SK-N-SH (cell line): Measurements from ENCODE around the gene C19orf47. TPM values are rescaled to one million over a fixed set of nuclear protein-coding genes. Genes with fewer than 3 reads are reported as not detected.

Experiments
- CTCF ChIA-PET: fragments of 300-600, 350-600 bp; formaldehyde crosslinking; extraction: SDS; loops from one replicate; lab custom pipeline; 2021; lab: Yijun Ruan, JAX
- POLR2A ChIA-PET: fragments of 350-600 bp; sonication (Branson Sonifier 250); formaldehyde crosslinking; extraction: SDS; loops from one replicate; lab custom pipeline; 2020; ENCODE audit warnings: antibody characterized with exemption, inconsistent platforms; lab: Yijun Ruan, JAX
- DNase-seq: peaks from one replicate; pipeline ENCODE4 v3.0.0; 2012
- H2AFZ ChIP-seq: fragments of 200-600 bp; sonication (generic); 2 replicates; pipeline ENCODE4 v1.8.1; 2016; ENCODE audit warnings: antibody characterized with exemption, mild to moderate bottlenecking, low read depth
- H3F3A ChIP-seq: fragments of 200-600 bp; sonication (generic); replicated peaks from 2 replicates; pipeline ENCODE3; 2016; ENCODE audit warnings: antibody characterized with exemption, mild to moderate bottlenecking; ENCODE audit not compliant: insufficient read depth
- H3K27ac ChIP-seq, 2 experiments: fragments of 200-500 bp in 1 of 2; fragments of 200-600 bp in 1 of 2; sonication (Bioruptor generic) in 1 of 2; sonication (generic), shearing (Covaris generic) in 1 of 2; 2 replicates each; pipeline versions ENCODE4 v1.5.1 to v1.6.1; 2014 to 2016; ENCODE audit warnings: low read depth in 2 of 2, inconsistent platforms in 1 of 2, low read length in 1 of 2, mild to moderate bottlenecking in 1 of 2, mixed read lengths in 1 of 2
- H3K27me3 ChIP-seq: fragments of 200-600 bp; sonication (generic), shearing (Covaris generic); 2 replicates; pipeline ENCODE4 v1.6.1; 2016; ENCODE audit warnings: mixed run types; ENCODE audit not compliant: insufficient read depth
- H3K36me3 ChIP-seq, 2 experiments: fragments of 200-500 bp in 1 of 2; fragments of 200-600 bp in 1 of 2; sonication (Bioruptor generic) in 1 of 2; sonication (generic) in 1 of 2; replicated peaks in 1 of 2; 2 replicates each; pipeline versions ENCODE3 to v1.5.1; 2014 to 2016; ENCODE audit warnings: low read length in 1 of 2, mild to moderate bottlenecking in 1 of 2; ENCODE audit not compliant: insufficient read depth in 2 of 2, control insufficient read depth in 1 of 2
- H3K4me1 ChIP-seq, 2 experiments: fragments of 200-500 bp in 1 of 2; fragments of 200-600 bp in 1 of 2; sonication (Bioruptor generic) in 1 of 2; sonication (generic), shearing (Covaris generic) in 1 of 2; 2 replicates each; pipeline versions ENCODE4 v1.5.1 to v1.6.1; 2014 to 2016; ENCODE audit warnings: low read depth in 1 of 2, low read length in 1 of 2, mixed run types in 1 of 2; ENCODE audit not compliant: insufficient read depth in 2 of 2, control insufficient read depth in 1 of 2
- H3K4me2 ChIP-seq: fragments of 200-600 bp; sonication (generic), shearing (Covaris generic); 2 replicates; pipeline ENCODE4 v1.6.1; 2017; ENCODE audit warnings: mixed run types
- H3K4me3 ChIP-seq, 2 experiments: fragments of 200-500 bp in 1 of 2; fragments of 200-600 bp in 1 of 2; sonication (Bioruptor generic) in 1 of 2; sonication (generic), shearing (Covaris generic) in 1 of 2; 2 replicates each; pipeline versions ENCODE4 v1.5.1 to v1.8.1; 2014 to 2016; ENCODE audit warnings: low read depth in 2 of 2, inconsistent platforms in 1 of 2, low read length in 1 of 2, mild to moderate bottlenecking in 1 of 2, mixed read lengths in 1 of 2, moderate library complexity in 1 of 2
- H3K79me2 ChIP-seq: fragments of 200-600 bp; sonication (generic); 2 replicates; pipeline ENCODE4 v1.8.1; 2017; ENCODE audit warnings: mild to moderate bottlenecking; ENCODE audit not compliant: insufficient read depth
- H3K9ac ChIP-seq: fragments of 200-600 bp; sonication (generic); 2 replicates; pipeline ENCODE4 v1.6.1; 2017; ENCODE audit warnings: mixed run types
- H3K9me2 ChIP-seq: fragments of 200-600 bp; sonication (generic); 2 replicates; pipeline ENCODE4 v1.6.1; 2017; ENCODE audit warnings: mixed run types
- H3K9me3 ChIP-seq: fragments of 200-600 bp; sonication (generic); 2 replicates; pipeline ENCODE4 v1.6.1; 2017; ENCODE audit warnings: mixed run types, mild to moderate bottlenecking, moderate library complexity
- H4K20me1 ChIP-seq: fragments of 200-600 bp; sonication (generic); 2 replicates; pipeline ENCODE4 v1.6.1; 2017; ENCODE audit warnings: mild to moderate bottlenecking, mixed run types; ENCODE audit not compliant: insufficient read depth
- CTCF ChIP-seq: fragments of 200-600 bp; sonication (generic); IDR thresholded peaks from 2 replicates; pipeline ENCODE4 v1.6.1; 2017; ENCODE audit warnings: antibody characterized with exemption, mild to moderate bottlenecking, moderate library complexity
- ELF1 ChIP-seq: IDR thresholded peaks from 2 replicates; pipeline ENCODE4 v1.4.0; 2012
- EZH2phosphoT487 ChIP-seq: fragments of 200-600 bp; sonication (generic); IDR thresholded peaks from 2 replicates; pipeline ENCODE4 v1.6.1; 2017; ENCODE audit warnings: low read depth, mixed run types, mild to moderate bottlenecking, antibody characterized with exemption, moderate library complexity, borderline replicate concordance
- FOSL2 ChIP-seq: IDR thresholded peaks from 2 replicates; pipeline ENCODE4 v1.4.0; 2012; ENCODE audit warnings: low read depth, mild to moderate bottlenecking, moderate library complexity, borderline replicate concordance
- FOXJ3 ChIP-seq: sonication (generic); formaldehyde crosslinking; IDR thresholded peaks from 2 replicates; pipeline ENCODE4 v1.5.1; 2020; ENCODE audit warnings: mild to moderate bottlenecking, missing genetic modification reagents
- FOXM1 ChIP-seq: IDR thresholded peaks from 2 replicates; pipeline ENCODE4 v1.4.0; 2012; ENCODE audit warnings: low read depth, mild to moderate bottlenecking
- GATA2 ChIP-seq: sonication (generic); formaldehyde crosslinking; IDR thresholded peaks from 2 replicates; pipeline ENCODE4 v1.5.0; 2020; ENCODE audit warnings: mild to moderate bottlenecking, missing genetic modification reagents
- JUND ChIP-seq: IDR thresholded peaks from 2 replicates; pipeline ENCODE4 v1.4.0; 2012
- MEF2A ChIP-seq: IDR thresholded peaks from 2 replicates; pipeline ENCODE4 v1.4.0; 2012; ENCODE audit warnings: low read depth, borderline replicate concordance
- NFIC ChIP-seq: IDR thresholded peaks from 2 replicates; pipeline ENCODE4 v1.4.0; 2012; ENCODE audit warnings: borderline replicate concordance
- NRF1 ChIP-seq: IDR thresholded peaks from 2 replicates; pipeline ENCODE4 v1.6.1; 2012; ENCODE audit warnings: low read depth, mild to moderate bottlenecking, low read length
- PBX3 ChIP-seq: IDR thresholded peaks from 2 replicates; pipeline ENCODE4; 2012
- RAD21 ChIP-seq: IDR thresholded peaks from 2 replicates; pipeline ENCODE4 v1.6.1; 2012; ENCODE audit warnings: mild to moderate bottlenecking, low read length
- RCOR1 ChIP-seq: fragments of 150-350 bp; IDR thresholded peaks from 2 replicates; pipeline ENCODE4 v1.6.1; 2017; ENCODE audit warnings: antibody characterized with exemption, low read length
- REST ChIP-seq: IDR thresholded peaks from 2 replicates; pipeline ENCODE4 v1.6.1; 2012; ENCODE audit warnings: mild to moderate bottlenecking, low read depth, low read length, moderate library complexity
- RFX5 ChIP-seq: IDR thresholded peaks from 2 replicates; pipeline ENCODE4 v1.6.1; 2012; ENCODE audit warnings: mild to moderate bottlenecking, improper control_type of control experiment, low read length
- SMC3 ChIP-seq: IDR thresholded peaks from 2 replicates; pipeline ENCODE4 v1.6.1; 2012; ENCODE audit warnings: low read depth, low read length, improper control_type of control experiment
- TAF1 ChIP-seq: IDR thresholded peaks from 2 replicates; pipeline ENCODE4 v1.6.1; 2012; ENCODE audit warnings: low read depth, mild to moderate bottlenecking, low read length, moderate library complexity, borderline replicate concordance
- TCF12 ChIP-seq: IDR thresholded peaks from 2 replicates; pipeline ENCODE4 v1.4.0; 2012
- USF1 ChIP-seq: IDR thresholded peaks from 2 replicates; pipeline ENCODE4 v1.4.0; 2012; ENCODE audit warnings: low read depth, borderline replicate concordance
- USF2 ChIP-seq: fragments of 150-350 bp; IDR thresholded peaks from 2 replicates; pipeline ENCODE4 v1.6.1; 2017; ENCODE audit warnings: antibody characterized with exemption, low read length, low read depth, borderline replicate concordance
- WGBS: methylation state at CpG from one replicate; pipeline ENCODE4 v1.1.6; 2017; ENCODE audit warnings: low lambda C conversion rate; 5-methylcytosine and 5-hydroxymethylcytosine counted together
- polyA plus RNA-seq, 3 experiments: library from polyadenylated mRNA; depleted of rRNA; stranded (reverse); fragments of >200 nt; gene quantifications; 2 replicates each; pipeline ENCODE4 v1.2.3, GENCODE V29; 2012

Gene C19orf47
- polyA plus RNA-seq, 1 of the 3 experiments (the other 2 are of a cell fraction) = 17.2 TPM

- H3K4me3 ChIP-seq = no peak overlapping the region
- H3K27me3 ChIP-seq = no peaks in the 10 kb centered on the region
- no peak overlapping the region for H3K9ac ChIP-seq
- H3F3A ChIP-seq = peaks cover 3% of the 10 kb centered on the region
- no peaks in the 10 kb centered on the region; a peak in 1 of 4 replicates for H3K4me1 ChIP-seq
- no peak overlapping the region for H2AFZ ChIP-seq
- H3K36me3 ChIP-seq = no peaks in the 10 kb centered on the region
- no peak overlapping the region for H3K4me2 ChIP-seq
- H3K27ac ChIP-seq = no peak overlapping the region
- H3K9me2 ChIP-seq = no peaks in the 10 kb centered on the region
- H4K20me1 ChIP-seq = no peaks in the 10 kb centered on the region
- DNase-seq = no peak
- ChIA-PET CTCF (no interaction called here), POLR2A (no interaction called here)
- H3K79me2 ChIP-seq = peaks cover 3% of the 10 kb centered on the region
- TF ChIP-seq RAD21 (no peak), TCF12 (no peak), TAF1 (no peak)
- H3K9me3 ChIP-seq = no peaks in the 10 kb centered on the region
- 100% methylated on average over 5 of the region's 5 CpGs for WGBS
These were observed 10.6 kb upstream of the C19orf47 start for GRCh38 chr19:40358773-40359172.

GRCh38 chr19:40357640-40358039 lies 9.4 kb upstream of the C19orf47 start:
- no peak overlapping the region for H3K9ac ChIP-seq
- H3K36me3 ChIP-seq = no peaks in the 10 kb centered on the region
- POLR2A ChIA-PET = interaction anchor here (1.0 kb wide), 1 partner anchor 8 kb away, joined by 3 read pairs; no protein-coding TSS in a partner anchor
- H4K20me1 ChIP-seq = no peaks in the 10 kb centered on the region
- no peak for DNase-seq
- no peaks in the 10 kb centered on the region for H3K9me2 ChIP-seq
- H3F3A ChIP-seq = no peaks in the 10 kb centered on the region
- no peak overlapping the region for H2AFZ ChIP-seq
- no peak overlapping the region for H3K4me3 ChIP-seq
- no peaks in the 10 kb centered on the region for H3K9me3 ChIP-seq
- H3K27me3 ChIP-seq = no peaks in the 10 kb centered on the region
- WGBS = 86% methylated on average over 3 of the region's 3 CpGs
- TF ChIP-seq CTCF = no peak
- no peak for TF ChIP-seq USF2
- TF ChIP-seq USF1 = no peak
- TF ChIP-seq RCOR1 = no peak
- no peak for TF ChIP-seq RFX5
- no peak for TF ChIP-seq JUND
- TF ChIP-seq GATA2 (CRISPR knock-in tag) = no peak
- no peak for TF ChIP-seq MEF2A
- no peak for TF ChIP-seq NRF1
- no peak for TF ChIP-seq SMC3
- no peak for TF ChIP-seq PBX3
- no peak for TF ChIP-seq NFIC
- TF ChIP-seq FOXM1 = no peak
- no peak for TF ChIP-seq FOSL2
- no peak for TF ChIP-seq FOXJ3 (CRISPR knock-in tag)
- no peak for TF ChIP-seq ELF1
- TF ChIP-seq REST = no peak
- no peak for TF ChIP-seq EZH2phosphoT487
- no peak for TF ChIP-seq RAD21
- CTCF ChIA-PET = no interaction called here
- no peak overlapping the region for H3K27ac ChIP-seq
- H3K4me2 ChIP-seq = no peak overlapping the region
- no peaks in the 10 kb centered on the region; a peak in 1 of 4 replicates for H3K4me1 ChIP-seq
- H3K79me2 ChIP-seq = peaks cover 3% of the 10 kb centered on the region
